Endothelial cell of hepatic sinusoid (primary cell): Measurements from ENCODE around the gene PTPN4.

Source experiments
- in situ Hi-C: cut with HindIII; loops from 2 replicates; pipeline ENCODE4 v1.10.0; 2017; ENCODE audit warnings: low sequenced_read_pairs

The PTPN4 gene

DNA sequence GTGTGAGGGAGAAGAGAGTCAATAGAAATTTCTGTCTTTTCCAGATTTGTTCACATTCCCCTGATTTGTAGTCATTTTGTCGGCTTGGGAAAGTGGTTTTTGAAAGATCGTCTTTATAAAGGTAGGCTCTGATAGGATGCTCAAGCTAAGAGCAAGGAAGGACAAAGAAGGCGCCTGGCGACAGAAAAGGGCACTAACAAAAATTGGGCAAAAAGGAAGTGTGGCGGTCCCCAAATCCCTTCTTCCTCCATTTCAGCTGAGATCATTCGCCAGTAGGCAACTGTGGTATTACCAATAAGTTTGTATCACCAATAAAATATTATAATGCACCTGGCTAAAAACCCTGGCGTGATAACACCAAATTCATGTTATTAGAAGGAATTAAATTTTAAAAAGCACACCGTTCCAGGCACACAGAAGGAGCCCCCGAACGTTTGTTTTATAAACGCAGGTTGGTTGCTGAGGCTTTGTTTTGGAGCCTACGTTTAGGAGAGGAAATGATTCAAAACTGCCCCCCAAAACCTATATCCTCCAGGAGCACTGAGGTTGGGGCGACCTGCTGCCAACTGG is 756 bp upstream of the PTPN4 start:
- in situ Hi-C loops = no loop called here

DNA sequence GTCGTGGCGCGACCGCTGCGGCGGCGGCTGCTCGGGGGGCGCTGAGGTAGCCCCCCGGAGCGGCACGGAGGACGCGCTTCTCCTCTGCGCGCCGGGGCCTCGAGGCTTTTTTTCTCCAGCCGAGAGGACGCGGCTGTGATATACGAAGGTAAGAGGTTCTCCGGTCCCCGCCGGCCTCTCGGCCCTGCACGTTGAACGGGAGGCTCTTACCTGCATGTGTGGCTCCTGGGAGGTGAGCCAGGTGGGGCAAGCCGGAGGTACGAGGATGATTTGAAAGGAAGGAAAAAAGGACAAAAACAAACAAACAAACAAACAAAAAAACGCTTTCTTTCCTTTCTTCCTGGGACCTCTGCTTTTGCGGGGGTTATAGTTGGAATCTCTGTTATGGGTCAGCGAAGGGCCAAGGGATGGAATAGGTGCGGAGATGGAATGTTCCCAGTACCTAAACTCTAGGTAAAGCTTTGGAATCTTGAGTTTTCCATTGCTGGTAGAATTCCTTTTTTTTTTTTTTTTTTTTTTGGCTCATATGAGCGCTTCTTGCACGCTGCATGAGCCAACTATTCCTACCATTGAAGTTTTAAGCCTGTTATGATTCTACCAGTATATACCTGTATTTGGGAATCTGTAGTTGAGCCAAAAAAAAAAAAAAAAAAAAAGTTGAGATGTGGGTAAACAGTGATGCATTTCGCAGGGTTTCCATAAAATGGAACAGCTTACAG is 674 bp downstream of the PTPN4 start:
- in situ Hi-C loops = no loop called here

DNA sequence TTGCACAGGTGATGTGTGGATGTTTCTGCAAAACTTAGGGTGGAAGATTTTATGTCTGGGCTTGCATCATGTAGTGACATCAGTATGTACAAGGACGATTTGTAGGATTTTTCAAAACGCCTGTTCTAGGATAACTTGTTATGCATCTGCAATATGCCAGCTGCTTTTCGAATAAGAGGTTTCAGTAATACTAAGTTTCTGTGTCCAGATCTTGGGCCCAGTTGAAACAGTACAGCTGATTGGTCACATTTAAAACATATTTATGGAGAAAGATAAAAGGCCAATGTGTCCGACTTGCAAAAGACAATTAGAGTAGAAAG is 1.2 kb downstream of the PTPN4 start:
- in situ Hi-C loops = no loop called here

DNA sequence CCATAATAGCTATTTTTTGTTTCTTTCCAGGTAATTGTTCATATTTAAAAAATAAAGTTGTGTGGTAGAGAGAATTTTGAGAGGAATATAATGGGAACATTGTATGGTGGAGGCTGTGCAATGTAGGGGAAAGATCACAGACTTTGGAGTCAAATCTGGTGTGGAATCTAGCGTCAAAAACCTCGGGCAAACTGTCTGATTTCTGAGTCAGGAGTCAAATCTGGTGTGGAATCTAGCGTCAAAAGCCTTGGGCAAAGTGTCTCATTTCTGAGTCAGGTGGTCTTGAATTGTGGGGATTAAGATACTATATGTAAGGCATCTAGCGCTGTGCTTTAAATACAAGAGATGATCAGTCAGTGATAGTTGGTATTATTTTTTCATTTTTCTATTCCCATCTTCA is 5.1 kb downstream of the PTPN4 start:
- in situ Hi-C loops = no loop called here

DNA sequence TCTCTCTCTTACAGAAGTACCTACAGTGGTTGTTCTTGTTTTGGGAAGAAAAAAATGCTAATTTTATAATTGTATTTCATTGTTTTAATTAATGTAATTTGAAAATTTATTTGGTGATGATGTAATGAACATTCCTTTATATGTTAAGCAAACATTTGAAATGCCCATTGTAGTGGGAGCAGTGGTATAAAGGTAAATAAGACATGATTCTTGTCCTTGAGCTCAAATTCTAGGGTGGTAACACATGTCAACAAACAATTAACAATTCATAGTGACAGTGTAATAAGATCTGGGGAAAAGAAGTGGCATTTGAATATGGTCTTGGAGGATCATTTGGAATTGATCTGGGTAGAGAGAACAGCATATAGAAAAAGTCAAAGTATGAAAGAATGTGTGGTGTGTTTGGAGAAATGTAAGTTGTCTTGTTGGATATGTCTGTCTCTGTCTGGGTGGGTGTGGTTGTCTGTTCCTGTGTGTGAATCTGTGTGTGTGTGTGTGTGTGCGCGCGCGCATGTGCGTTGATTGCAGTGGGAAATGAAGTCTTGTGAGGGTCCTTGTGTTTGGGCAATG is 5.8 kb downstream of the PTPN4 start:
- in situ Hi-C loops = no loop called here

DNA sequence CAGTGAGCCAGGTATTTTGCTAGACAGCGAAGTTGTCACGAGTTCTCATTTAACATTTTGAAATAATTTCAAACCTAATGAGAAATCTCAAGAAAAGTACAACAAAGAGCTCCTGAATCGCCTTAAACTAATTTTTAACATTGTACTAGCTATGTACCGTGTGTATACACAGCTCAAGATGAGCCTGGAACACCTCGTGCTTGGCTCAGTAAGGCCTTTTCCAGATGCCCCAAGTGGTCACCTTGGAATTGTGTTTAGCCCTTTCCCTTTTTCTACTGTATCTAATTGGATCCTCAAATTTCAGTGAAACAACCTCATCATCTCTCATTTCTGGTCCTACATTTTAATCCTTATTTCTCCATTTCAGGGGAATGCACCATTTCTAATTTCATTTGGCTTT is 7.2 kb downstream of the PTPN4 start:
- in situ Hi-C loops = no loop called here

DNA sequence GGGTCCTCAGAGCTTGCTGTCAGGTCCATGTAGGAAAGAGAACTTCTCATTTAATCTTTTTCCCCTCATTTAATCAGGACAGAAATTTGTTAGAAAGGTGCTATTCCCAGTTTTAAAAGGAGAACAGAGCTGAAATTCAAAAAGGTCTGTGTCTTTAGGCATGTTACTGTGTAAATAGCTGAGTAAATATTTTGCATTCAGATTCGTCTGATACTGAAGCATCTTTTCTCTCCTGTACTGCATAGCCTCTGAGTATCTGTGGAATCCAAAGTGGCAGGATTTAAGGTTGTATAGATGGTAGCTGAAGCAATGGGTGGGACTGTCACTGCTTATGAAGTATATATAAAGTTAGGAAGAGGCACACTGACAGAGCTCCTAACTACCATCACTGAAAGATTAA is 9.0 kb downstream of the PTPN4 start:
- in situ Hi-C loops = no loop called here

DNA sequence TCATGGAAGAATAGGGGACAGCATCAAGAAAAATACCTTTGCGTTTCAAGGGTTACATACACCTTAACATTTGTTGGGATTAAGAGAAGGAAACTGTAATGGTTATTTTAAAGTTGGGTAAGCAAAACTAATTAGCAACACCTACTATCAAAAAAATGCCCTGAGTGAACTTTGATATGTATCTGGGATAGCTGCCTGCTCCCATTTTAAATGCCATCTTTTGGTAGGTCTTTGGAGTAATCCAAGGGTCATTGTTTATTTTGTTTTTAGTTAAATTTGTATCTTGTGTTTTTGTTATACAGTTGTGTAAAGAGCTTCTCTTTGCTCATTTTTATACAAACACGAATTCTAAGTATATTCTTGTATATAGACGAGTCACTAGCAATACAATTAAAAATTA is 9.9 kb downstream of the PTPN4 start:
- in situ Hi-C loops = no loop called here

DNA sequence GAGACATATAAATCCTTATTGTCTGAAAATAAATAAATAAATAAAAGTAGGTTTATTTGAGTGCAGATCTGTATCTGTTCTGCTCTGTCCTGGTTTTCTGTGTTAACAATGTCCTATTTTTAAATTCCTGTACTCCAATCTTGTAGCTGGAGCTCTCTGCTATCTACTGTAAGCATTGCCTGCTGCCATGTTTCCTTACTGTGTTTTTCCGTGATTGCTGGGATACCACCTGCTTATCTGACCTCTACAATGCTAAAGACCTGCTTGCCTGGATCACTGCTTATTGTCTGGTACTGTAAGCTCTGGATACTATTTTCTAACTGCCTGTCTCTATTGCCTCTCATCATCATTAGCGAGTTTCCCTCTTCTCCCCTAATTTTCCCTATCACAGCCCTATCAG is 11.6 kb downstream of the PTPN4 start:
- in situ Hi-C loops = no loop called here

DNA sequence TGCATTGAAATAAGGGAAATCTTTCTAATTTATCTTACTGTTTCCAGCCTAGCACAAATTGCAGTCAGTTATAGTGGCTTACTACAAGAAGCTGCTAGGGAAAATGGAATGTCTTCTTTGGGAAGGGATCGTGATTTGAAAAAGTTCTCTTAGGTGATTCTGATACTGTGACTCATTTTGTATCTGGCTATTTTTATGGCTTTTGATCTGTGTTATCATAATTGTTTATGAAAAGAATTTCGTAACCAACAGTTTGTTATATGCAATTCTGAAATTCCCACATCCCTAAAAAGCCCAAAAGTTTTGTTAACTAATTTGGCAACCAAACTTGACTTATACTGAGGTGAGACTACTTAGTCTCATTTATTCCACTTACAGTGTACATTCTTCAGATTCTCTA is 12.4 kb downstream of the PTPN4 start:
- in situ Hi-C loops = no loop called here

DNA sequence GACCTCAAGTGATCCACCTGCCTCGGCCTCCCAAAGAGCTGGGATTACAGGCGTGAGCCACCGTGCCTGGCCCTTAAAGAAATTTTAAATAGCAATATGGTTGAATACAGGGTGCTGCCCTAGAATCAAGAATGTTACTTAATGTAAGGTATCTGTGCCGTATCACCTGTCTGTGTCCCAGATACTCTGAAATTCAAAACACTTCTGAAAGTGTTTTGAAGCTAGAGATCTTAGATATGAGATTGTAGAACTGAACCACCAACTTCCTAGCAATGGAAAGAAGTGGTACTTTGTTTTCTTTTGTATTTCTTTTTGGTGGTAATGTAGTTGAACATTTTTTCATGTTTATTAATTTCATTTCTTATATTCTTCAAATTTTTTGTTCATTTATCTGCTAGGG is 13.0 kb downstream of the PTPN4 start:
- in situ Hi-C loops = no loop called here

DNA sequence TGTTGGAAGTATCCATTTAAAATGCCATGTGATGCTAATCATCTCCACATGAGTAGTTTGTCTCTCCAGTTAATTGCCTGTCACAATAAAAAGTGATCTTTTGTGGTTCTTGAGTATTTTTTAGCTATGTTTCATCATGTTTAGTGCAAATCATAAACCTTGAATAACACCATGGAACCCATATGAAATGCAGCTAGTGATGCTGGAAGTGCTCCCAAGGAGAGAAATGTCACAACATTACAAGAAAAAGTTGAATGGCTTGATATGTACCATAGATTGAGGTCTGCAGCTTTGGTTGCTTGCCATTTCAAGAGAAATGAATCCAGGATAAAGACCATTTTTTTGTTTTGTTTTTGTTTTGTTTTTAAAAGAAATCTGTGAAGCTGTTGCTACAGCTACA is 14.3 kb downstream of the PTPN4 start:
- in situ Hi-C loops = no loop called here

DNA sequence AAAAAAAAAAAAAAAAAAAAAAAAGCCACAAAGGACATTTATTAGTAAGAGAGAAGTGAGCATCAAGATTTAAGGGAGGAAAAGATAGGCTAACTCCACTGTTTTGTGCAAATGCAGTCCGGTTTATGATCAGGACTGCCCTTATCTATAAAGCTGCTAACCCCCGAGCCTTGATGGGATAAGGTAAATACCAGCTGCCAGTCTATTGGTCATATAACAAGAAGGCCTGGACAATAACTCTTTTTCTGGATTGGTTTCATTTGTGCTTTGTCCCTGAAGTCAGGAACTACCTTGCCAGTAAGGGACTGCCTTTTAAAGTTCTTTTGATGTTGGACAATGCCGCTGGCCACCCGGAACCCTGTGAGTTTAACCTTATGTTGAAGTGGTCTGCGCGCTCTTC is 15.4 kb downstream of the PTPN4 start:
- in situ Hi-C loops = no loop called here

DNA sequence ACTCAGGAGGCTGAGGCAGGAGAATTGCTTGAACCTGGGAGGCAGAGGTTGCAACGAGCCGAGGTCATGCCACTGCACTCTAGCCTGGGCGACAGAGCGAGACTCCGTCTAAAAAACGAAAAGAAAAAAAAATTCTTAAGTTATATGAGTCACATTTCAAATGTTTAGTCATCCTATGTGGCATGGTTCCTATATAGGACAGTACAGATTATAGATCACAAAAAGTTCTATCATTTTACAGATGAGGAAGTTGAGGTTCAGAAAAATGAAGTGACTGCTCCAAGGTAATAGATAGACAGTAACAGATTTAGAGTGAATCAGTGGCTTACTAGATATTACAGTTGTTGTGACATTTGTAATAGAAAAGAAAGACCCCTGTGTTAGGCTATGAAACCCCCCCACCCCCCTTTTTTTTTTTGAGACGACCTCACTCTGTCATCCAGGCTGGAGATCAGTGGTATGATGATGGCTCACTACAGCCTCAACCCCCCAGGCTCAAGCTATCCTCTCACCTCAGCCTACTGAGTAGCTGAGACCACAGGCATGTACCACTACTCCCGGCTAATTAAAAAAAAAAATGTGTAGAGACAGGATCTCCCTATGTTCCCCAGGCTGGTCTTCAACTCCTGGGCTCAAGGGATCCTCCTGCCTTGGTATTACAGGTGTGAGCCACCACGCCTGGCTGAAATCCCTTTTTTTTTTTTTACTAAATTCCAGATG is 22.7 kb downstream of the PTPN4 start:
- in situ Hi-C loops = no loop called here

DNA sequence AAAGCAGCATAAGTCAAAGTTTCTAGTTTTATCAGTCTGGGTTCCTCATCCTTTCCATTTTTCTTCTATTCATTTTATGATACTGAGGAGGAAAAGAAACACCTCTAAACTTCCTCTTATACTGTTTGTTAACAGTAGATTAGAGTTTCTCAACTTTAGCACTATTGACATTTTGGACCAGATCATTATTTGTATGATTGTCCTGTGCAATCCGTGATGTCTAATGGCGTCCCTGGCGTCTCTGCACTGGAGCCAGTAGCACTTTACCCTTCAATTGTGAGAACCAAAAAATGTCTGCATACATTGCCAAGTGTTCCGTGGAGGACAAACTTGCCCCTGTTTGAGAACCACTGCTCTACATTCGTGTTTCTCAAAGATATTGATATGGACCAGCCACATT is 25.2 kb downstream of the PTPN4 start:
- in situ Hi-C loops = no loop called here

DNA sequence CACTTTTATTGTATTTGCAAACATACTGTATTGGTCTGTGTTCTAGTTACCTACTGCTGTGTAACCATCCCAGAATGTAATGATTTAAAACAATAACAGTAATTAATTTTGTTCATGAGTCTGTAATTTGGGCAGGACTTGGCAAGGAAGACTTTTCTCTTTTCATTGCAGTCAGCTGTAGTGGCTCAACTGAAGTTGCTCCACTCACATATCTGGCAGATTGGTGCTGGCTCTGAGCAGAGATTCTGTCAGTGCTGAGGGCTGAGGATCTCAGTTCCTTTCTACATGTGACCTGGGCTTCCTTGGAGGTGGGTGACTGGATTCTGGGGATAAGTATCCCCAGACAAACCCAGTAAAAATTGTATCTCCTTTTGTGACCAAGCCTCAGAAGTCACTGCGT is 26.6 kb downstream of the PTPN4 start:
- in situ Hi-C loops = no loop called here

DNA sequence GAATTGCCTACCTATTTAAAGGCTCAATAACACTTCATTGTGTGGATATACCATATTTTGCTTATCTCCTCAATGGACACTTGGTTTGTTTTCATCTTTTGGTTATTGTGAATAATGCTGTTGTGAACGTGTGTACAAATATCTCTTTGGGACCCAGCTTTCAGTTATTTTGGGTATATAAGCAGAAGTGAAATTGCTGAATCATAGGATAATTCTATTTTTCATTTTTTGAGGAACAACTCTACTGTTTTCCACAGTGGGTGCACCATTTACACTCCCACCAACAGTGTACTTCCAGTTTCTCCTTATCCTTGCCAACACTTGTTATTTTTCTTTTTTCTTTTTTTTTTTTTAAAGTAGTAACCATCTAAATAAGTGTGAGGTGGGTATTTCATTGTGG is 29.0 kb downstream of the PTPN4 start:
- in situ Hi-C loops = no loop called here

DNA sequence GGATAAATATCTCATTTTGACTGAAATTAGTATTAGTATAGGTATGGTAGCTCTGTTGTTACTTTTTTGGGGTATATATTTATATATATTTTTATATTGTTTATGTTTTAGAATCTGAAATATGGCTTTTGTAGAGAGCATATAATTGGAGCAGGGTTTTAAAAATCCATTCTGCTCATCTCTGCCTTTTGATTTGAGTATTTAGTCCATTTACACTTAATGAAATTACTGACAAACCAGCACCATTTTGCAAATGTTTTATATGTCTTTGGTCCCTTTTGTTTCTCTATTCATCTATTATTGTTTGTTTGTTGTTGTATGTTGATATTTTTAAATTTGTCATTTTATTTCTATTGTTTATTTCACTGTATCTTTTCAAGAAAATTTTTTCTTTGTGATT is 30.7 kb downstream of the PTPN4 start:
- in situ Hi-C loops = no loop called here

DNA sequence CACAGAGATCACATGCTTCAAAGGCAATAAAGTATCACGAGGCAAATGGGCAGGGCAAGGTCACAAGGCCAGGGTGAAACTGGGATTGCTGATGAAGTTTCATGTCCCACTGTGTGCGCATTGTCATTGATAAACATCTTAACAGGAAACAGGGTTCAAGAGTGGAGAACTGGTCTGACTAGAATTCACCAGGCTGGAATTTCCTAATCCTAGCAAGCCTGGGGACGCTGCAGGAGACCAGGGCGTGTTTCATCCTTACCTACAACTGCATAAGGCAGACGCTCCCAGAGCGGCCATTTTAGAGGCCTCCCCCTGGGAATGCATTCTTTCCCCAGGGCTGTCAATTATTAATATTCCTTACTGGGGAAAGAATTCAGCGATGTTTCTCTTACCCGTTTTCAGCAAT is 33.2 kb downstream of the PTPN4 start:
- in situ Hi-C loops = no loop called here

DNA sequence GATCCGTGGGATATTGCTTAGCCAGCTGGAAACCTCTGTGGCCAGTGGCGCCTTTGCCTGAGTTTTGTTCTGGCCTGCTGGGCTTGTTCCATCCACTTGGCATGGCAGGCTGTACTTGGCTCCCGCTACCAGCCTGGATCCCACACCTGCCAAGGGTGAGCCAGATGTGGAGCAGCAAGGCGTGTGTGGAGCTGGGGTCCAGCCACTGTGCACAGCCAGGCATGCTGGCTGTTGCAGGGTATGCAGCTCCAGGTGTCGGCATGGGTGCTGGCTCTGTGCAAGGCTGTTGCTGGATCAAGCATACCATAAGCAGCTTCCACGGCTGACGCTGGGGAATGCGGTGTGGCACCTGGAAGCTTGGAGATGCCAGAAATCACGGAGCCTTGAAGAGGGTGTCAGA is 34.5 kb downstream of the PTPN4 start:
- in situ Hi-C loops = no loop called here

DNA sequence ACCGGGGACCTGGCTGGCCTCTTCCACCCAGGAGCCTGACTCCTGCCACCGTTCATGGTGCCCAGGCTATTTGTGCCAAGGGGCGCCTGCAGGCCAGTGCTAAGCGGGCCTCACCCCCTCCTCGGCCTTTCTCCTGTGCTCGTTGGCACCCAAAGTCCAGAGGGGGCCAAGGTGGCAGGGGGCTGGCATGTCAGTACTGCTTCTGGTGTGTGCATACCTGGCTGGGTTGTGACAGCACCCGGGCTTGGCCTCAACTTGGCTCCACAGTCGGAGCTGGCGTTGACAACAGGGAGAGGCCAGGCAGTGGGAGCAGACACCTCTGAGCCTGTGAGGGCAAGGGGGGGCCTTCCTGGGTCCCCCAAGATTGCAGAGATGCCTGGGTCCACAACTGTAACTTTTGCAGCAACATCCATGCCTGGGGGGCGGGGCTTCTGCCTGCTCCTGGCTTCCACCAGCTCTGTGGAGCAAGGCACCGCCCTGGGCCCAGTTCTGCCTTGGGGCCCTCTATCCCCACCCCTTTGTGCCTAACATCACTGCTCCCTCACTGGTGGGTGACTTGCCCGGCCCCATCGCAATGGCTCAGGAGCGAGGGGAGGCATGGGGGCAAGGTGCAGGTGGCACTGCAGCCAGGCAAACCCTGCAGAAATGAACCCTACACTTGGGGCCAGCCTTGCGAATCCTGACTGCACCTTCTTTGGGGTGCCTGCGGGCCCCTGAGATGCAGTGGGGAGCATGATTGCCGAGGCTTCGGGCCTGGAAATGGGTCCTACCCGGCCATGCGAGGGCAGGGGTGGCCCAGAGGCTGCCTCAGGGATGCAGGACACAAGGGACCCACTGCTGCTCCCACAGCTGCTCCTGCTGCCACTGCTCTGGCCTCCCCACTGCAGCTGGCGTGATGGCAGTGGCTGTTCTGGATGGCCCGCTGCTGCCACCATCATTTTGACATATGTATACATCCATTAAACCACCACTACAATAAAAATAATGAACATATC is 35.9 kb downstream of the PTPN4 start:
- in situ Hi-C loops = no loop called here
